Measurements from ENCODE around the gene RTN4R. TPM values are rescaled to one million over a fixed set of nuclear protein-coding genes. Genes with fewer than 3 reads are reported as not detected.

Gene RTN4R
- total RNA-seq, 4 donors from 2014 or later = 1.8 to 2.2 TPM; not detected in 2

GRCh38 chr22:20218987-20219386, 49.1 kb downstream of the RTN4R start:
- DNase-seq (ENCODE audit: extremely low spot score) = no peak
- Histone ChIP-seq H3K4me1 (peaks cover 6 to 22% (median 17%) of the 10 kb centered on the region in 4 donors), H3K27ac (replicated peaks in 1 of 4) (no peak overlapping the region), H3K27me3 (no peaks in the 10 kb centered on the region), H3K4me3 (no peak overlapping the region), H3K9me3 (no peaks in the 10 kb centered on the region), H3K36me3 (no peaks in the 10 kb centered on the region)
- TF ChIP-seq CTCF (IDR thresholded peaks at IDR 0.05) = no peak
- TF ChIP-seq POLR2A (IDR thresholded peaks at IDR 0.05; ENCODE audit: low read depth) = no peak
- no peak for TF ChIP-seq EP300 (IDR thresholded peaks at IDR 0.05)
- no peak for TF ChIP-seq POLR2AphosphoS5 (IDR thresholded peaks at IDR 0.05)
- 94% methylated on average over 7 of the region's 7 CpGs for WGBS
- intact Hi-C loops (cut with DNase I) = no loop called here

GRCh38 chr22:20218326-20218872, 49.7 kb downstream of the RTN4R start:
- no peaks in the 10 kb centered on the region for H3K9me3 ChIP-seq
- no peaks in the 10 kb centered on the region for H3K27me3 ChIP-seq
- WGBS = 71% methylated on average over 14 of the region's 14 CpGs
- no peak for TF ChIP-seq CTCF (IDR thresholded peaks at IDR 0.05)
- TF ChIP-seq POLR2AphosphoS5 (IDR thresholded peaks at IDR 0.05) = no peak
- no peak for TF ChIP-seq POLR2A (IDR thresholded peaks at IDR 0.05; ENCODE audit: low read depth)
- no peak for TF ChIP-seq EP300 (IDR thresholded peaks at IDR 0.05)
- peaks cover 6 to 21% (median 17%) of the 10 kb centered on the region in 4 donors for H3K4me1 ChIP-seq
- H3K27ac ChIP-seq (replicated peaks in 1 of 4) = no peak overlapping the region
- H3K4me3 ChIP-seq = no peak overlapping the region
- intact Hi-C loops (cut with DNase I) = no loop called here
- no peak for DNase-seq (ENCODE audit: extremely low spot score)
- no peaks in the 10 kb centered on the region for H3K36me3 ChIP-seq

GRCh38 chr22:20217563-20217962, 50.6 kb downstream of the RTN4R start:
- Histone ChIP-seq H3K36me3 (no peaks in the 10 kb centered on the region), H3K9me3 (no peaks in the 10 kb centered on the region), H3K4me3 (no peak overlapping the region), H3K4me1 (peaks cover 4 to 13% (median 12%) of the 10 kb centered on the region in 4 donors), H3K27ac (replicated peaks in 1 of 4) (no peak overlapping the region), H3K27me3 (no peaks in the 10 kb centered on the region)
- 93% methylated on average over 3 of the region's 4 CpGs for WGBS
- no peak for DNase-seq (ENCODE audit: extremely low spot score)
- intact Hi-C loops (cut with DNase I) = no loop called here
- TF ChIP-seq POLR2A (IDR thresholded peaks at IDR 0.05; ENCODE audit: low read depth) (no peak), CTCF (IDR thresholded peaks at IDR 0.05) (no peak), EP300 (IDR thresholded peaks at IDR 0.05) (no peak), POLR2AphosphoS5 (IDR thresholded peaks at IDR 0.05) (no peak)

GRCh38 chr22:20216863-20217499, 51.1 kb downstream of the RTN4R start:
- WGBS = 91% methylated on average over 12 of the region's 12 CpGs
- Histone ChIP-seq H3K27ac (replicated peaks in 1 of 4) (no peak overlapping the region), H3K4me3 (no peak overlapping the region), H3K4me1 (peaks cover 2 to 12% (median 10%) of the 10 kb centered on the region in 4 donors), H3K27me3 (no peaks in the 10 kb centered on the region), H3K9me3 (no peaks in the 10 kb centered on the region), H3K36me3 (no peaks in the 10 kb centered on the region)
- TF ChIP-seq POLR2AphosphoS5 (IDR thresholded peaks at IDR 0.05) (no peak), CTCF (IDR thresholded peaks at IDR 0.05) (no peak), EP300 (IDR thresholded peaks at IDR 0.05) (no peak), POLR2A (IDR thresholded peaks at IDR 0.05; ENCODE audit: low read depth) (no peak)
- intact Hi-C loops (cut with DNase I) = no loop called here
- DNase-seq (ENCODE audit: extremely low spot score) = no peak
